Forelimb muscle (tissue), 1 donor: ENCODE data around the gene NPAS3. TPM values are rescaled to one million over a fixed set of nuclear protein-coding genes. Genes with fewer than 3 reads are reported as not detected.

ENCODE experiments used
- DNase-seq: peaks from one replicate; pipeline ENCODE4 v3.0.0-alpha.2; 2013; ENCODE audit warnings: low read depth
- polyA plus RNA-seq: library from polyadenylated mRNA; unstranded; fragments of 120-200 nt; gene quantifications from one replicate; pipeline ENCODE4 v1.2.1, GENCODE V29; 2013; ENCODE audit not compliant: insufficient read length

The NPAS3 gene
- polyA plus RNA-seq, 1 donor = 4.0 TPM

DNA sequence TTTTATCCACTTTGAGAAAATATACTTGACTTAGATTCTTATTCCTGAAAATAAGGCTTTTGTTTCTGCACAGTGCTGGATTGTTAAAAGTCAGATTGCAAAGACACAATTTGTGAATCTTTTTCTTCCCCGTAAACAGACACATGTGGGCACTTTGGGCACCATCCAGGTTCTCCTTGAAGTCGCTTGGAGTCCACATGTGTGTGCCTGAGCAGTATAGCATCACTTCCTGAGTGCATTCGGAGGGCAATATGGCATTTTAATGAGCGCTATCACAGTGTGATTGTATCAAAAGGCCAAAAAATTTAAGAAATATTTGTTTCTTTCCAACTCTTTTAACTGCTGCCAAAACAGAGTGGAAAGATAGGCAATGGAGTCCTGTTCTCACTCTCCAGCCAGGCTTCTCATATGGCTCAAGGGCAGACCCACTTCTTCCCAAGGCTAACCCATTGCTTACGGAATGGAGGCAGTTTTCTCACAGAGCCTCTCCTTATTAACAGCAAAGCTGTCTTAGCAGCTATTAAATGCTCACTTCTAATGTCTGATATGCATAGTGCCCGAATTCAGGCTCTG lies 615.1 kb downstream of the NPAS3 start:
- DNase-seq = no peak

DNA sequence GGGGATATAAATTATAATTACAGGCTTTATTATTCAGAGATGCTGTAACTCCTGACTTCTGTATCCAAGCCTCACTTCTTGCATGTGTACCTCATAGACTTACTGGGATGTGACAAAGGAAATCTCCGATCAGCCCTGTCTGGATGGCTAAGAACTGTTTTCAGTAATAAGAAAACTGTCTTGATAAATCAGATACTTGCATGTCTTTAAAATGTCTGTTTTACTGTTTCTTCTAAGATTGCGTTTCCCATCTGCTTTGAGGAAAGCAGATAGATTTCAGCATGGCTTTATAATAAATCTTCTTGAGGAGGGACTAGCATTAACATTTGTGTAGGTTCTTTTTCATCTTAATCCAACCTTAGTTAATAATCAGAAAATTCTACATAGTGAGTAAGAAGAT lies 616.3 kb downstream of the NPAS3 start:
- no peak for DNase-seq

DNA sequence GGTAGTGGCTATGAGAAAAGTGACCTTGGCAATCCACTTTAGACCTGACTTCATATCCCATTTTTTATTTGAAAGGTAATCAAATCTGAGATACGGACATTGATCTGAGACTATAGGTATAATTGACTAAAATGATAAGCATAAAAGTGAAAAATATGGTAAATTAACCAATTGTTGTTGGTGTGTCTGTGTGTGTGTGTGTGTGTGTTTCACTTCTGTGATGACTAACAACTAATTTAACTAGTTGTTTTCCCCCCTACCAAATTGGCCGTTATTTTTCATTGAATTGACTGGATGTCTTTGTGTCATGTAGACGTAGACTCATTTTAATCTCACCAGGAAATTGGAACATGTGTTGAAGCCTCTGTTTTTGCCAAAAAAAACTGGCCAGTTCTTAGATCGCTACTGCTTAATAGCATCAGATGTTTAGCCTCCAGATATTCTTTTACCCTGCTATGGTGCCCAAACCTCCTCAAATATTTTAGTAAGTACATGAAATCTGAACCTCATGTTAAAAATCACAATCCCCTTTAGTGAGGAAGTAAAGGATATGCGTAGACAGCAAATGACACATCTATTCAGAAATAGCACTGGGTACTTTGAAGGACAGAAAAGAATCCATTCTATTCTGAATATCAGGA lies 617.2 kb downstream of the NPAS3 start:
- no peak for DNase-seq

DNA sequence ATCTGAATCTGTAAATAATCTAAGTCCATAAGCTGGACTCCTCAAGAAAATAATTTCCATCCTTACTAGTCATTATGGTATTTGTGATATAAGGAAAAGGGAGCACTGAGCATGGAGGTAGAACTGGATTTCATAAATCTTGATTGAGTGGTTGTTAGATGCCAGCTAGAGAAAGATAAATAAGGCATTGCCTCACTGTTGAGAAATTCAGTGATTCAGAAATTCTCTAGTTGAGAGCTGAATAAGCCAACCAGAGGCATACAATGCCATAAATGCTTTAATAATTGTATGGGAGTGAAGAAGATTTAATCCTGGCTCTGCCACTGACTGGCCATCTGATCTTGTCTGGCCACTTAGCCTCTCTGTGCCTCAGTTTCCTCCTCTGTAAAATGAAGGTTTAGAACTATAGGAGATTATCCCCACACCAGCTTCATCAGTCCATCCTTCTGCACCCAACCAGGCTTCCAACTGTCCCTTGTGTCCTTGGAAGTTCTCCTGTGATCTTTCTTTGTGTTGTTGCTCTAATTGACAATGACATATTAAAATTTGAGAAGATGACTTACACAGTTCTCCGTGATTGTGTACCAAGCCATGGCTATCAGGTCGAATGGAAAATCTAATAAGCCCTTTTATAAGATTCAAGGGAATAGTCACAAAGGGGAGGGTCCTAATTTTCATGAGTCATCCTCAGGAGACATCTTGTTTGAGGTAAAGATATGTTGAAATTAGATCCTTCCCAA lies 617.9 kb downstream of the NPAS3 start:
- no peak for DNase-seq

GRCh38 chr14:33560718-33561431 lies 622.2 kb downstream of the NPAS3 start:
- DNase-seq = peak; percentile 44

DNA sequence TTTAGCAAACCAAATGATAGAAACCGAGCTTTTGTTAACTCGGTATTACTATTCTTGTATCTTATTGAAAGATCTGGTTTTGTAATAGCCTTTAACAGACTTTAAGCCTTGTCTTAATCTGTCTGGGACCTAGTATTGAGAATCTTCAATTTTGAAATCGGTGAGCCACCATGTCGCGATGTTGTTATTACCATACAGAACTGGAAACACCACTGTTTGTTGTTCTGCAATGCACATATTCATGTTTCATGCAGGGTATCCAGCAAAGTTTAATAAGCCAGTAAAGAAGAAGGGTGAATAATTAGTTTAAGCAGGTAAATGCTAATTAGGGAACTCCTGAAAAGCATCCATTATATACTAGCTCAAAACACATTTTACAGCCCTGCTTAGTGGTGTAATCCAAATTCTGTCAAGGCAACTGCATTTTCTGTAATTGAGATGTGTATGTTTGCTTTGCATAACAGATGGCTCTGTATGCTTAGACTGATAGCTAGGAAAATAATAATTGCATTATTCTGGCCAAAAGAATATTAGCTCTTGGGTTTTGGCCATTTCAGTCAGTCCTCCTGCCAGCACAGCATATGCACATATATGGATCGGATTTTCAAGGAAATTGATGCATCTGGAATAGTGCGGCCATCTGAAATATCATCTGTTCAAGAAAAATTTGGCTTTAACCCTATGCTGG lies 623.0 kb downstream of the NPAS3 start:
- peak; percentile 82 for DNase-seq

DNA sequence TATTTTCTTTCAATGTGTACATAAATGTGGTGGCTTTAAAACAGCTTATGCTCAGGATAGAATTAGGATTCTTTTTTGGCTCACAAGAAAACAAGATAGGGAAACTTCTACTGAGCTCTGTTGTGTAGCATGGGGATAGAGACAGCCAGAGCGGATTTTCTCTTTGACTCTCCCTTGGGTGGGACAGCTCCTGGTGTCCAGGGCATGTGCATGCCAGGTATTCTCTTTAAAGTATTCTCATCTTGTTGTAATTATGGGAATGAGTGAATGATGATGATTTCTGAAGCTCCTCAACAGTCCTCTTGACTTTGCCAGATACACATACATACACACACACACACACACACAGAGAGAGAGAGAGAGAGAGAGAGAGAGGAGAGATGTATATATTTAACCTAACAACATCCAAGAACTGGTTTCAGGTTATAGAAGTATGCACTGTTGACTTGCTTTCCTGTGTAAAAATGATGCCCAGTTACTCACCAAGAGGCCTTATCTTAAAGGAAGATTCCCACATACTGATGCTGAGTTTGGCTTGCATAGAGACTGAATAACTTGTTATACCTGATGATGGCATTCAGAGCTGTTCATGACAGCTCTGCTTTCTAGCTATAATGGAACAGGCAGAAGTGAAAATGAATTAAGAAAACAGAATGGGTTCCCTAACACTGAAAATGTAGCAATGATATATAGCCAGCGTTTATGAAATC lies 624.7 kb downstream of the NPAS3 start:
- peak; percentile 26 for DNase-seq

- DNase-seq = no peak
Measured at GRCh38 chr14:33563901-33564197, 625.2 kb downstream of the NPAS3 start.

DNA sequence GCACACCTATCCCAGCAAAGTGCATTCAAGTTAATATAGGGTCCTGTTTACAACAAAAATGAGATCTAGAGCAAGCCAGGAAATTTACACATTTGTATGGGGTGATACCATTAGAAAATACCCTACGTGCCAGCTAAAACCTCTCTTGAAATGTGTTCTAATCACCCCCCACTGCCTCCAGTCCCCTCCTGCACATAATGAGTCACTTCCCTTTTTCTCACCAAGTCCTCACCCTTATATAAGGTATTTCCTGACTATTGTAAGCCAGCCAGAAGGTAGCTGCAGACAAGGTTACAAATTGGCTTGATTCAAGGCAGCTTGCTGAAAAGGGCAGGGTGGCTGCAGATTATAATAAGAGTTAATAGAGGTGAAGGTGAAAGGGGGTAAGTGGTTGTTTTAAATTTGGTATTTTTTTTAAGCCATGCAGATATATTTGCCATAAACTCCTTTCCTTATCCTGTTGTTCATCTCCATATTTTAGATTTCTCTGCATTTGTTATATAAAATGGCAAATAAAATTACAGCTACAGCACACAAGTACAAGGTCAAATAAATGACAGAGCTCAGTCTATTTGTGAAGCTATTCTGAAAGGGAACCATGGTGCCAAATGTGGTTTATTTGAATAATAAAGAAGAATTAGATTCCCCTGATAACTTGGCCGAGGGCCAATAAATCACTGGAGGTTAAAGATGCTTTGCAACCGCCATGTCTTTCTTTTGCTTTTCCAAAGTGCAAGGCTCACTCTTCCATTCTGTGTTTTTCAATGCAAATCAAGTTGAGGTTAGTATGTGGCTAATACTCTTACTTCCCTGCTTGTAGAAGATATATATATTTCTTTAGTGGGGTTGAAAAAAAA lies 626.3 kb downstream of the NPAS3 start:
- no peak for DNase-seq

DNA sequence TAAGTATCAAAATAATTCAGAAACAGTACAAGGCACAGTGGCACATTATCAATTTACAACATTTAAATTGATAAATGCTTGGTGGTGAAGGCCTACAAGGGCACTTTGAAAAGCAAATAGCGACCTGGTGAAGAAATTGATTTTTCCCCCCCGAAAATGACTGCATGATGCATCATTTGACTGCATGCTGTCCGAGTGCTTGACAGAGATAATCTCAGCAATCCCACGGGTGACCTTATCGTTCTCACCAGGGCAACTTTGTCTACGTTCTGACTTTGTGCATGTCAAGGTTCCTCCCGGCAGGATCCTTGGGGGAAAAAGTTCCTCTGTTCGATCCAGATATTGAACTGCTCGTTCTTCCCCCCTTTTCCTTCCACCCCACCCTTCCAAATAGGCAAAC lies 627.4 kb downstream of the NPAS3 start:
- DNase-seq = no peak

- DNase-seq = no peak
Measured at GRCh38 chr14:33567023-33567728, 628.5 kb downstream of the NPAS3 start.

- no peak for DNase-seq
Measured at GRCh38 chr14:33567731-33568130, 629.1 kb downstream of the NPAS3 start.

DNA sequence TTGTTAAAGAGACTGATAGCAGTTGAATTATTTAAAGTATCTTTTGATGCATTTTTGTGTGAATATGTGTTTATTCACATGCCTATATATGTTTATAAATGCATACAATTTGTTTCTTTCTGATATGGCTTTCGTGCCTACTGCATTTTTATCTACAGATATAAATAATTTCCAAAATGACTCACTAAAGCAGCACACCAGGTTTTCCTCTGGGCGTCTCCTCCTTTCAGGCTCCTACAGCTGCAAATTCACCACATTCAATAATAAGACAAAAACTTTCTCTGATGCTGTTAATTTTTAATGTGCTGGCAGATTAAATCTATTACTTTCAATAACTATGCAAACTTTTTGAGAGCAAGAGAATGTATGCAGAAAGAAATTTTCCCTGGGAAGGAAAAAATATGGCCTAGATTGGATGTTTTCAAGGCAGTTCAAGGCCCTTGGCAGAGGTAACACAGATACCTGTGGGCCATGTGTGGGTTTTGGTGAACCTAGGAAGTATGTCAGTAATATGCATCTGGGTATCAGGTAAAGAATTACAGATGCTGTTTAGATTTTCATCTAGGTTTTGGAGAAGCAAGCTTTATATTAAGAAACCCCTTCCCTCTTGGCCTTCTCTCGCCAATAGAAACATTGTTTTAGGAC lies 630.4 kb downstream of the NPAS3 start:
- no peak for DNase-seq

- no peak for DNase-seq
Measured at GRCh38 chr14:33569821-33570687, 631.4 kb downstream of the NPAS3 start.

- no peak for DNase-seq
Measured at GRCh38 chr14:33570694-33571310, 632.1 kb downstream of the NPAS3 start.

DNA sequence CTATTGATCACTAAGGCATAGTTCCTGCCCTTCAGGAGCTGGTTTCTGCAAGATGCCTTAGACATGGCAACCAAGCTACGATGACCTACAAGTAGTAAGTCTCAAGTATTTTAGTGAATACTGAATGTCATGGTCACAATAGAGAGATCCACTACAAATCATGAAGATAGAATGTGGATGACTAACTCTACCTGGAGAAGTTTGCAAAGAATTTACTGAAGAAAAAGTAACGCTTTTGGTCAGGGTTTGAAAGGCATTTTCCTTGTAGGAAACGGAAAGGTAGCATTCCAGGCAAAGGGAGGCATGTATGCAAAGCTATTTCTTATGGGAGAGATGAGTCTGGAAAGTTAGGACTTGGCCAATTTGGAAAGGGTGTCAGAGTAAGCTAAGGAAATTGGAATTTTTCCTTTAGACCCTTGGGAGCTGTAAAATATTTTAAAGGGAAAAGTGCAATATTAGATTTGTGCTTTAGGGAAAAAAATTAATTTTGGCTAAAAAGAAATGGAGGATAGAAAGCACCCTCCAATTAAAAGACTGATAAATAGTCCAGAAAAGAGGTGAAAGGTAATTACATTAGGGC lies 634.7 kb downstream of the NPAS3 start:
- no peak for DNase-seq

DNA sequence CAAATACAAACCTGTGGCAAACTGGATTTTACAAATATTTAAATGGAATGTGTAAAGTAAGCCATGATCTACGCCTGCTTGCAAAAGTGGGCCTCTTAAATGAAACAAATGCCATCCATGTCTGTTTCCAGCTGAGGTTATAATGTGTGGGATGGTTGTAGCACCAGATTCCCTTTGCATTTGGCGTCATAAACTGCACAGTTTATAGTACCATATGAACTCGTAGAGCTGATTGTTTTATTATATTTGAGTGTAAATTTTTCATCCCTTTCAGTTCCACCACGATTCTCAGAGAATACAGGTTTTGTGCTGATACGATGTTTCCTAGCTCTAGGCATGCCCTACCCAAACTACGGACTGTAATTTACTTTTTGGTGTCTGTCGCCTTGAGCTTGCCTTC lies 637.3 kb downstream of the NPAS3 start:
- no peak for DNase-seq
